Trophoblast cell (in vitro differentiated cells and primary cell): ENCODE measurements around the gene GAGE1. TPM values are rescaled to one million over a fixed set of nuclear protein-coding genes. Genes with fewer than 3 reads are reported as not detected.
"Not testable (repeated sequence)": the region's sequence is repeated elsewhere in the genome, so short reads cannot be mapped to it uniquely, and the experiment has no call there.

Experiments
- DNase-seq, 2 donors: peaks; one replicate each; pipeline ENCODE4 v3.0.0-alpha.2; 2016
- H2AFZ ChIP-seq: 2 replicates; pipeline ENCODE4 v1.6.1; 2013; ENCODE audit warnings: low read length, moderate library complexity, mild to moderate bottlenecking; ENCODE audit not compliant: insufficient read depth, poor library complexity
- H2AK5ac ChIP-seq: 2 replicates; pipeline ENCODE4 v1.6.1; 2013; ENCODE audit warnings: mild to moderate bottlenecking, low read length
- H2BK120ac ChIP-seq: 2 replicates; pipeline ENCODE4 v1.6.1; 2013; ENCODE audit warnings: low read length, mild to moderate bottlenecking, moderate library complexity; ENCODE audit not compliant: insufficient read depth, poor library complexity
- H2BK12ac ChIP-seq: 2 replicates; pipeline ENCODE4 v1.6.1; 2013; ENCODE audit warnings: mild to moderate bottlenecking, low read length, moderate library complexity
- H2BK5ac ChIP-seq: 2 replicates; pipeline ENCODE4 v1.6.1; 2013; ENCODE audit warnings: low read length, low read depth, moderate library complexity, mild to moderate bottlenecking; ENCODE audit not compliant: poor library complexity
- H3K14ac ChIP-seq: 2 replicates; pipeline ENCODE4 v1.6.1; 2013; ENCODE audit warnings: mild to moderate bottlenecking, low read length
- H3K18ac ChIP-seq: 2 replicates; pipeline ENCODE4 v1.6.1; 2013; ENCODE audit warnings: mild to moderate bottlenecking, low read length
- H3K23ac ChIP-seq: 2 replicates; pipeline ENCODE4 v1.6.1; 2013; ENCODE audit warnings: low read length
- H3K27ac ChIP-seq: 2 replicates; pipeline ENCODE4 v1.5.1; 2013; ENCODE audit warnings: low read depth, mild to moderate bottlenecking, inconsistent platforms, low read length, moderate library complexity
- H3K27me3 ChIP-seq: 2 replicates; pipeline ENCODE4 v1.6.1; 2013; ENCODE audit warnings: inconsistent platforms, mild to moderate bottlenecking, low read length, moderate library complexity; ENCODE audit not compliant: insufficient read depth
- H3K36me3 ChIP-seq, 2 experiments: 1 replicate in 1 of 2; 2 replicates in 1 of 2; pipeline ENCODE4 v1.6.1; 2013; ENCODE audit warnings: low read length in 2 of 2, mild to moderate bottlenecking in 2 of 2, moderate library complexity in 1 of 2; ENCODE audit not compliant: insufficient read depth in 2 of 2, control insufficient read depth in 1 of 2
- H3K4ac ChIP-seq: 2 replicates; pipeline ENCODE4 v1.6.1; 2013; ENCODE audit warnings: low read depth, mild to moderate bottlenecking, low read length, moderate library complexity
- H3K4me1 ChIP-seq, 2 experiments: 1 replicate in 1 of 2; 2 replicates in 1 of 2; pipeline ENCODE4 v1.6.1; 2013; ENCODE audit warnings: low read length in 2 of 2, mild to moderate bottlenecking in 2 of 2, moderate library complexity in 1 of 2; ENCODE audit not compliant: insufficient read depth in 2 of 2, control insufficient read depth in 1 of 2
- H3K4me2 ChIP-seq: 2 replicates; pipeline ENCODE4 v1.6.1; 2013; ENCODE audit warnings: inconsistent platforms, mild to moderate bottlenecking, low read length, moderate library complexity
- H3K4me3 ChIP-seq: 2 replicates; pipeline ENCODE4 v1.5.1; 2013; ENCODE audit warnings: mild to moderate bottlenecking, low read depth, low read length, inconsistent platforms
- H3K79me1 ChIP-seq: one replicate; pipeline ENCODE4 v1.6.1; 2013; ENCODE audit warnings: low read length
- H3K79me2 ChIP-seq: 2 replicates; pipeline ENCODE4 v1.6.1; 2013; ENCODE audit warnings: low read length, mild to moderate bottlenecking; ENCODE audit not compliant: control insufficient read depth, insufficient read depth, poor library complexity
- H3K9ac ChIP-seq: 2 replicates; pipeline ENCODE4 v1.6.1; 2013; ENCODE audit warnings: mild to moderate bottlenecking, low read length
- H3K9me3 ChIP-seq: 2 replicates; pipeline ENCODE4 v1.6.1; 2013; ENCODE audit warnings: low read depth, mild to moderate bottlenecking, control low read depth, inconsistent platforms, low read length; ENCODE audit not compliant: insufficient read depth
- H4K12ac ChIP-seq: 2 replicates; pipeline ENCODE4 v1.6.1; 2013; ENCODE audit warnings: low read depth, mild to moderate bottlenecking, low read length, moderate library complexity
- H4K8ac ChIP-seq: 2 replicates; pipeline ENCODE4 v1.6.1; 2013; ENCODE audit warnings: low read depth, mild to moderate bottlenecking, low read length, moderate library complexity
- H4K91ac ChIP-seq: one replicate; pipeline ENCODE4 v1.6.1; 2013; ENCODE audit warnings: low read depth, mild to moderate bottlenecking, low read length, moderate library complexity
- WGBS: extraction: QIAGEN DNeasy Blood & Tissue Kit; methylation state at CpG from one replicate; pipeline ENCODE4 v1.1.7; 2013; ENCODE audit warnings: missing lambda C conversion rate; ENCODE audit not compliant: insufficient read length, insufficient coverage; ENCODE audit errors: extremely low coverage; 5-methylcytosine and 5-hydroxymethylcytosine counted together
- polyA plus RNA-seq: library from polyadenylated mRNA; stranded (reverse); fragments of 200-250 nt; gene quantifications from 2 replicates; pipeline ENCODE4 v1.2.3, GENCODE V29; 2013

The GAGE1 gene
- polyA plus RNA-seq, result not detected in 2 replicates

DNA sequence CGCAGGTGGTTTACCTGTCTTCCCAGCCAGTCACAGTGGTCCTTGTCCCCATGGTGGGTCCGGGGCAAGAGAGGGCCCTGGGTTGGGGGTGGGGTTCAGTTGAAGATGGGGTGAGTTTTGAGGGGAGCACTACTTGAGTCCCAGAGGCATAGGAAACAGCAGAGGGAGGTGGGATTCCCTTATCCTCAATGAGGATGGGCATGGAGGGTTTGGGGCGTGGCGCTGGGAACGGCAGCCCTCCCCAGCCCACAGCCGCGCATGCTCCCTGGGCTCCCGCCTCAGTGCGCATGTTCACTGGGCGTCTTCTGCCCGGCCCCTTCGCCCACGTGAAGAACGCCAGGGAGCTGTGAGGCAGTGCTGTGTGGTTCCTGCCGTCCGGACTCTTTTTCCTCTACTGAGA, at the start of gene GAGE1:
Gene GAGE1, plus strand, starts transcription at position 301 of the 400 bp plus-strand sequence. CDS start 1,155 bp downstream, outside the sequence.
- H3K36me3 ChIP-seq, H2BK5ac ChIP-seq, H3K9ac ChIP-seq, H2AFZ ChIP-seq, H3K4me2 ChIP-seq, H3K4ac ChIP-seq, H3K79me1 ChIP-seq, H3K18ac ChIP-seq, H4K91ac ChIP-seq, H2BK12ac ChIP-seq, H3K4me3 ChIP-seq, DNase-seq, H3K27me3 ChIP-seq, H2AK5ac ChIP-seq, H3K4me1 ChIP-seq, H4K12ac ChIP-seq, H2BK120ac ChIP-seq, H3K23ac ChIP-seq, H4K8ac ChIP-seq, H3K14ac ChIP-seq, H3K9me3 ChIP-seq, H3K27ac ChIP-seq, H3K79me2 ChIP-seq: not testable (repeated sequence)
- no CpG with 5 or more reads among the region's 16 CpGs for WGBS

GRCh38 chrX:49550989-49551388, 47.8 kb upstream of the GAGE1 start, which contains the start of gene GAGE12E:
Gene GAGE12E, plus strand, starts transcription at chrX:49551289. Its CDS starts 1,155 bp downstream, at chrX:49552444.
- not testable (repeated sequence) for H3K36me3 ChIP-seq, H3K9me3 ChIP-seq, H3K18ac ChIP-seq, H3K4me1 ChIP-seq, H3K23ac ChIP-seq, H4K8ac ChIP-seq, H2AFZ ChIP-seq, H3K79me1 ChIP-seq, H3K14ac ChIP-seq, H3K79me2 ChIP-seq, H4K91ac ChIP-seq, H2BK12ac ChIP-seq, H3K4ac ChIP-seq, H4K12ac ChIP-seq, H2BK5ac ChIP-seq, H3K27me3 ChIP-seq, H3K9ac ChIP-seq, H3K4me2 ChIP-seq, H3K27ac ChIP-seq, H2BK120ac ChIP-seq, H2AK5ac ChIP-seq, DNase-seq, H3K4me3 ChIP-seq
- WGBS, result no CpG with 5 or more reads among the region's 16 CpGs

DNA sequence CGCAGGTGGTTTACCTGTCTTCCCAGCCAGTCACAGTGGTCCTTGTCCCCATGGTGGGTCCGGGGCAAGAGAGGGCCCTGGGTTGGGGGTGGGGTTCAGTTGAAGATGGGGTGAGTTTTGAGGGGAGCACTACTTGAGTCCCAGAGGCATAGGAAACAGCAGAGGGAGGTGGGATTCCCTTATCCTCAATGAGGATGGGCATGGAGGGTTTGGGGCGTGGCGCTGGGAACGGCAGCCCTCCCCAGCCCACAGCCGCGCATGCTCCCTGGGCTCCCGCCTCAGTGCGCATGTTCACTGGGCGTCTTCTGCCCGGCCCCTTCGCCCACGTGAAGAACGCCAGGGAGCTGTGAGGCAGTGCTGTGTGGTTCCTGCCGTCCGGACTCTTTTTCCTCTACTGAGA, 38.3 kb upstream of the GAGE1 start, which contains the start of gene GAGE12F:
Gene GAGE12F, plus strand, starts transcription at position 301 of the 400 bp plus-strand sequence. CDS start 1,155 bp downstream, outside the sequence.
- not testable (repeated sequence) for H3K27ac ChIP-seq, H3K4me1 ChIP-seq, H3K9me3 ChIP-seq, H2BK5ac ChIP-seq, H3K4me2 ChIP-seq, H3K18ac ChIP-seq, H4K12ac ChIP-seq, H3K23ac ChIP-seq, H3K4me3 ChIP-seq, H3K36me3 ChIP-seq, H2BK120ac ChIP-seq, H3K79me1 ChIP-seq, DNase-seq, H4K8ac ChIP-seq, H3K9ac ChIP-seq, H3K14ac ChIP-seq, H3K27me3 ChIP-seq, H2AFZ ChIP-seq, H2BK12ac ChIP-seq, H3K79me2 ChIP-seq, H4K91ac ChIP-seq, H2AK5ac ChIP-seq, H3K4ac ChIP-seq
- WGBS, result no CpG with 5 or more reads among the region's 16 CpGs

- not testable (repeated sequence) for H2AFZ ChIP-seq, H4K12ac ChIP-seq, H3K4me3 ChIP-seq, H3K23ac ChIP-seq, H2BK120ac ChIP-seq, H3K4me2 ChIP-seq, H3K4ac ChIP-seq, H3K36me3 ChIP-seq, H3K79me1 ChIP-seq, H2BK12ac ChIP-seq, H4K91ac ChIP-seq, DNase-seq, H3K27ac ChIP-seq, H2BK5ac ChIP-seq, H3K18ac ChIP-seq, H2AK5ac ChIP-seq, H3K14ac ChIP-seq, H4K8ac ChIP-seq, H3K4me1 ChIP-seq, H3K79me2 ChIP-seq, H3K9me3 ChIP-seq, H3K9ac ChIP-seq, H3K27me3 ChIP-seq
- no CpG with 5 or more reads among the region's 11 CpGs for WGBS
Observed at GRCh38 chrX:49568728-49569127, 30.1 kb upstream of the GAGE1 start.
